22Rv1 (cell line): Measurements from ENCODE around the gene BEND6.

Experiments used
- CTCF ChIP-seq: fragments of 450-650 bp; IDR thresholded peaks from 2 replicates; pipeline ENCODE4 v1.5.1; 2017; ENCODE audit warnings: mild to moderate bottlenecking
- ZFX ChIP-seq: fragments of 450-650 bp; IDR thresholded peaks from 2 replicates; pipeline ENCODE4 v1.6.1; 2017; ENCODE audit warnings: antibody characterized with exemption, borderline replicate concordance

- TF ChIP-seq CTCF (no peak), ZFX (no peak)
Measured at GRCh38 chr6:56984361-56984760, 29.5 kb downstream of the BEND6 start.
